Inflammatory macrophage treated with lipopolysaccharide for 4 hours (primary cell): ENCODE measurements around the gene QRFP.
"Not testable (repeated sequence)": the region's sequence is repeated elsewhere in the genome, so short reads cannot be mapped to it uniquely, and the experiment has no call there.

Experiments
- DNase-seq: peaks from one replicate; pipeline ENCODE4 v3.0.0-alpha.2; 2020

The QRFP gene

DNA sequence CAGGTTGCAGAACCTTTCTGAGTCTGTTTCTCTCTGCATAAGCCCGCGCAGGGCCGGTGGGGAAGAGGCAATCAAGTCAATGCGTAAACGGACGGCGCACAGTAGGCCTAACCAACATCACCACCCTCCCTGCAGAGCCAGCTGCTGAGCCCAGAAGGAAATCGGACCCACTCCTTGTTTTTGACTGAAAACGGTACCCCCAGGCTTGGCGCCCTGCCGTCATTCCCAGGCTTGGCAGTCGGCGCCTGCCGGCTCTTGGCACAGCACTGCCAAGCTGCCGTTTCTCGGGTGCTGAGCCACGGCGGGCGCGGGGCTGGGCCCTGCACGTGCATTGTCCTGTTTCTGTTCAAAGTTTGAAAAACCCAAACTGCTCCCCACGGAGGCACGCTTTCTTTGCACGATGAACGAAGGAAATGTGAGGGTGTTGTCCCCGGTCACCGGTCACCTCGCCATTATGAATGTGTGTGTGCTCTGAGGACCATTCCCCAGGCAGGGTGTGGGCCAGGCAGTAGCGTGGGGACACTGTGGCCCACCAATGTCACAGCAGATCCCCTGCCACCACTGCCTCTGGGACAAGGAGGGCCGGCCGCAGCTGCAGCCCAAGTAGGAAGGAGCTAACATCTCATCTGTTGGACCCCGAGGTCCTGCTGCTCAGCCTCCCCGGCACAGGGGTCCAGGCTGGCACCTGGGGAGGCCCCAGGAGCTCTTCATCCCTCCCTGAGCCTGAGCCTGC is 22.4 kb upstream of the QRFP start:
- DNase-seq: no peak

DNA sequence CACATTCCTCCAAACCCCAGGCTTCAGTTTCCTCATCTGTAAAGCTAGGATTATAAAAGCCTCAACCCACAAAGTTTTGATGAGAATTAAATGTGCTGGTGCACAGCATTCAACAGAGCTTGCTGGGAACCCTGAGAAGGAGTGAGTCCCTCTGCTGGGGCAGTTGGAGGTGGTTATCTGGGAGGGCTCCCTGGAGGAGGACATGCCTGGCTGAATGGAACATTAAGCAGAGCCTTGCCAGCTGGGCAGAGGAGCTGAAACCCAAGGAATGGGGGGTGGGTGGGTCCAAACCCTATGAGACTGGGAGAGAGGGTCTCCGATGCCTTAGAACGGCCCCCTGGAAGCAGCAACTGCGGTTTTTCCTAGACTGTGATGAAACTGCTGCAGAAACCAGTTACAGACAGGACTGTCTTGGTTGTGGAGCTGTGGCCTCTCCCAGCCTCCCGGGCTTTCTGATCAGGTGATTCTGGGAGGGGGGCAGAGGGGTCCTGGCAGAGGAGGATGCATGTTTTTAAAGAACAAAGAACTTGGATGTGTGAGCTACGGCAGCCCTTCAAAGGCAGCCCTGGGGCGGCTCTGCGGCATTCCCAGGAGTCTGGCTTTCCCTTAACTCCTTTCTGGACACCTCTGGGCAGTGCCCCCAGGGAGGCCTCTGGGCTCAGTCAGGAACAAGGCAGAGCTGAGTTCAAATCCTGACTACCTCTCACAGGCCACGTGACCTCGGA is 21.7 kb upstream of the QRFP start:
- no peak for DNase-seq

DNA sequence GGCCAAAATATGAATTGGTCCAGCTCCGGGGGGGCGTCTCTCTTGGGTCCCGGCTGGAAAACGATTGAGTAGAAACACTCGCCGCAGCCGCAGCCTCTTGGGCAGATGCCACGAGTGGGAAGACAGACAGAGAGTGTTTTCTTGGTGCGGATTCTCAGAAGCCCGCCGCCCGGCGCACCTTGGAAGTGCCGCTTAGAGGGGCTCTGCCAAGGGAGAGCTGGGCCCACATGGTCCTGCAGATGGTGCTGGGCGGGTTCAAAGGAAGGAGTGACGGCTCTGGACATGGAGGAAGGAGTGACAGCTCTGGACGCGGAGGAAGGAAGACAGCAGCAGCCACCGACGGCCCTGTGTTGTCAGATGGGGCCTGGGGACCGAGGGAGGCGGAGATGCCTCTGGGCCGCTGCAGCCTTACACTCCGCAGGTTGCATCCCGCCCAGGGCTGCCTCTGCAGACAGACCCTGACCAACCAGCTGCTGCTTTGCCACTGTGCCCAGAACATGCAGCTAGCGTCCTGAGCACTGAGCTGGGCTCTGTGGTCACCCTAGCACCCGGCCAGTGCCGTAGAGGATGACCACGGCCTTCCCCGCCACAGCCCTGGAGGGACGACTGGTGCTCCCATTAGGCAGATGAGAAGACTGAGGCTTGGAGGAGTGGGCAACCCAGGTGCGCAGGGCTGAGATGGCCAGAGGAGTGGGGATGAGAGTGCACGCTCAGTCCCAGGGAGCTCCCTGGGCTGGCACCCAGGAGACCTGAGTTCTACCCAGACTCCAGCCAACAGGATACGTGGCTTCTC is 20.8 kb upstream of the QRFP start:
- no peak for DNase-seq

DNA sequence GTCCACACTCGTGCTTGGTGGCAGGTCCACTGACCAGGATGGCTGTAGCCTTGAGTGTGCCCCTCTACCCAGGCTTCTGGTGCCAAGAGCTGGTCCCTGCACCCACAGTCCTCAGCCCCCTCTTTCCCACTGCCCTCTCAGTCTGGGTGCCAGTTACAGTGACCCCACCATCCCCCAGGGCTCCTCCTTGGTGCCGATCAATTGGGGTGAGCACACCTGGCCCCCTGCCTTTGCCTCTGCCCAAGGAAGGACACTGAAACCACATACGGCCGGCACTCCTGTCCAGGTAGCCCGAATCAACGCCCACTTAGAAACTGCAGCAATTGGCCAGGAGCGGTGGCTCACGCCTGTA is 18.5 kb upstream of the QRFP start:
- no peak for DNase-seq

DNA sequence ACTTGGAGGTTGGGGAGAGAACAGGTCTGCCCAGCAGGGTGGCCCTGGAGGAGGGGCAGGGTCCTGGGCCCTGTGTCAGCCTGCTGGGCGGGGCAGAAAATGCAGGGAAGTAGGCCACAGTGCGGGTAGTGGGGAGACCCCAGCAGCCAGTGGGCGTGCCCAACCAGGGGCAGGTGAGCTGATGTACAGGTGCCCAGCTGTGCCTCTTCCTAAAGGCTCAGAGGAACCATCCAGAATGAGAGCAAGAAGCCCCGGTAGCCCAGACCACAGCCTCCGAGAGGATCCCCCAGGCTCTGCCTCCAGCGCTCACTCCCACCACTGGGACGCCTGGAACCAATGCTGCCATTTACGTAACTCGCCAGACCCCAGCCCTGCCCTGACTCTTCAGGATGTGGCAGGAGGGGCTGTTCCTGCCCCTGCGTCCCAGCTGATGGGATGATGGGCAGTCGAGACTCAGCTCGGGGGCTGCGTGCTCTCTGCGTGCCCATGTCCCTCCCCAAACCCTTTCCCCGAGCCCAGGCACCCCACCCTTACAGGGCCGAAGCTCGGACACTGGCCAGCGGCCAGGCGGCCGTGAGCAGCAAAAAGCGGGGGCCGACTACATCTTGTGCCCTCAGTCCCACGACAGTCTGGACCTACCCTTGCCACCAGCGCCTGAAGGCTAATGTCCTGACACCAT is 17.9 kb upstream of the QRFP start:
- no peak for DNase-seq

DNA sequence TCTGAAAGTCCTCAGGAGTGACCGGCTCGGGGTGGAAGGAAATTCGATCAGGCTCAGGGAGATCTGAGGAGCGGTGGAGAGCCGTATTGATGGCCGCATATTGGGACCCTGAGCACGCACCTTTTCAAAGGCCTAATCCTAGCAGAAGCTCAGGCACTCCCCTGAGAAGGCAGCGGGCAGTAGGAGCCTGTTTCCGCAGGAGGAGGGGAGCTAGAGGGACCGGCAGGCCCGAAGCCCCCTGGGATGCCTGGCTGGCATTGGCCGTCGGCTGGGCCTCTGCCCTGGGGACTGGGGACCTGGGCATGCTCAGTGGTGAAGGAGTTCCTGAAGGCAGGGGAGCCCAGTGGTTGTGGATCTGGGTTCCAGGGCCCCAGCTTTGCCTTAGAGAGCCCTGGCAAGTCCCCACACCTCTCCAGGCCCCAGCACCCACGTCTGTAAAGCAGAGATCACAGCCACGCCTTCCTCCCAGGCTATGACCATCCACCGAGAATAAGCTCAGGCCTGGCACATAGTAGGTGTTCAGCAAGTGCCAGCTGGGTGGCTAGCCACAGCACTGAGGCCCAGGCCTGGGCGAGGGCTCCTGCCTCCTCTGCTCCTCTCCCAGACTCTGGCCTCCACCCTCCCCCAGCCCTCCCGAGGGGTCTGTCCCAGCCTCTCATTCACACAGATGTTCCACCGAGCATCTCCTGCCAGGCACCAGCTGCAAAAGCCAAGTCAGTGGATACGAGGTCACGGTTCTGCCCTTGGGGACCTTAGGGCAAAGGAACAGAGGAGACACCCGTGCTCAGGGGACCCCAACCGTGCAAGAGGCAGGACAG is 17.2 kb upstream of the QRFP start:
- no peak for DNase-seq

DNA sequence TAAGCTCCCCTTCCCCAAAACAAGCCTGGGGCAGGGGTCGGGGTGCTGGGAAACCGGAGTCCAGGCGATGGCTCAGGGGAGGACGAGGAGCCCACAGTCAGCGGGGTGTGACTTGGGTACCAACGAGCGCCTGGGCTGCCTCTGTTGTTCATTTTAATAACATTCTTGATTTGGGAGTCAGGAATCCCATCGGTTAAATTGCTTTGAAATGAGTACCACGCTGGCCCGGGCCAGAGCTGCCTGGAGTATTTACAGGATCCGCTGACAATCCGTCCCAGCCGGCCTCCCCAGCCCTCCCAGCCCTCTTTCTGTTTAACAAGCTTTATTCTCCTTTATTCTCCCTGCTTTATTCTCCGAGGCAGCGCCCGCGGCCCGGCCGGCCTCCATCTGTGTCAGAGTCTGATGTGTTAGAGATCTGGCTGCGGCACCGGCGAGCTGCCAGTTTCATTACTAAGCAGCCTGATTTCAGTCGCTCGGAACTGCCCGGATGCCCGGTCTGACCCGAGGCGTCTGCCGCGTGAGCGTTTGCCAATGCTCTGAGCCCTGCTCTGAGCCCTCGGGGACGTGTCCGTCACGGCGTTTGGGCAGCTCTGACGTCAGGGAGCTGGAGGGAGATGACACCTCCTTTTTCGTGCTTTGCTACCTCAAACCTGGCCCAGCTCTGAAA is 16.5 kb upstream of the QRFP start:
- DNase-seq: no peak

DNA sequence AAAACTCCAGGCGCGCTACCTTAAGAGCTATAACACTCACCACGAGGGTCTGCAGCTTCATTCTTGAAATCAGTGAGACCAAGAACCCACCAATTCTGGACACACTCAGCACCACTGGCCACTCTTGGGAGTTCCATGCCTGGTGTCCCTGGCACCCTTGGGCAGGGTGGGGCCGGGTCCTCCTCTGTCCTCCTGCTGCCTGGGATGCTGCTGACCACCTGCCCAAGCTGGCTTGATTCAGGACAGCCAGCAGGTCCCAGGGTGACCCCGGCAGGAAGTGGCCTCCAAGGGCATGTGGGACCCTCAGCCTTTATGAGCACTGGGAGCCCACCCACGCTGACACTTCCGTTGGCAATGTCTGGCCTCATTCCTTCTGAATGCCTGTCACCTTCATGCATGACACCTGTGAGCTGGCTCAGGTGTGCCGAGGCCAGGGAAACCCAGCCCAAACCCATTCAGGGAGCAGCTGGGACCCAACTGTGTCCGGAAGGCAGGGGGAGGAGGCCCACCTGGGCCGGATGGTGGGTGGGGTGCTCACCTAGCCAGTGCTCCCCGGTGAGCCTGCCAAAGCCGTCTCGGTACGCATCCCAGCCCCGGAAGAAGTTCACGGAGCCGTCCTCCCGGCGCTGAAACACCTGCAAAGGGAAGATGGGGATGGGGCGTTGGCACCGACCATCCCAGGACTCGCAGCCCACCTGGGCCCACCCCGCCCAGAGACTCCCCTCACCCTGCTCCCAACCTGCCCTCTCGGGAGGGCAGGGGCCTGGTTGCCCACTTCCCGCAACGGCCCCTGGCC is 14.8 kb upstream of the QRFP start:
- no peak for DNase-seq

DNA sequence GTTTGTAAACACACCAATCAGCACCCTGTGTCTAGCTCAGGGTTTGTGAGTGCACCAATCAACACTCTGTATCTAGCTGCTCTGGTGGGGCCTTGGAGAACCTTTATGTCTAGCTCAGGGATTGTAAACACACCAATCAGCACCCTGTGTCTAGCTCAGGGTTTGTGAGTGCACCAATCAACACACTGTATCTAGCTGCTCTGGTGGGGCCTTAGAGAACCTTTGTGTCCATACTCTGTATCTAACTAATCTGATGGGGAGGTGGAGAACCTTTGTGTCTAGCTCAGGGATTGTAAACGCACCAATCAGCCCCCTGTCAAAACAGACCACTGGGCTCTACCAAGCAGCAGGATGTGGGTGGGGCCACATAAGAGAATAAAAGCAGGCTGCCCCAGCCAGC is 14.1 kb upstream of the QRFP start:
- DNase-seq: not testable (repeated sequence)

DNA sequence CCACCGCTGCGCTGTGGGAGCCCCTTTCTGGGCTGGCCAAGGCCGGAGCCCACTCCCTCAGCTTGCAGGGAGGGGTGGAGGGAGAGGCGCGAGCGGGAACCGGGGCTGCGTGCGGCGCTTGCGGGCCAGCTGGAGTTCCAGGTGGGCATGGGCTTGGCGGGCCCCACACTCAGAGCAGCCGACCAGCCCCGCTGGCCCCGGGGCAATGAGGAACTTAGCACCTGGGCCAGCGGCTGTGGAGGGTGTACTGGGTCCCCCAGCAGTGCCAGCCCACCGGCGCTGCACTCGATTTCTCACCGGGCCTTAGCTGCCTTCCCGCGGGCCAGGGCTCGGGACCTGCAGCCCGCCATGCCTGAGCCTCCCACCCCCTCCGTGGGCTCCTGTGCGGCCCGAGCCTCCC is 13.4 kb upstream of the QRFP start:
- DNase-seq: not testable (repeated sequence)

DNA sequence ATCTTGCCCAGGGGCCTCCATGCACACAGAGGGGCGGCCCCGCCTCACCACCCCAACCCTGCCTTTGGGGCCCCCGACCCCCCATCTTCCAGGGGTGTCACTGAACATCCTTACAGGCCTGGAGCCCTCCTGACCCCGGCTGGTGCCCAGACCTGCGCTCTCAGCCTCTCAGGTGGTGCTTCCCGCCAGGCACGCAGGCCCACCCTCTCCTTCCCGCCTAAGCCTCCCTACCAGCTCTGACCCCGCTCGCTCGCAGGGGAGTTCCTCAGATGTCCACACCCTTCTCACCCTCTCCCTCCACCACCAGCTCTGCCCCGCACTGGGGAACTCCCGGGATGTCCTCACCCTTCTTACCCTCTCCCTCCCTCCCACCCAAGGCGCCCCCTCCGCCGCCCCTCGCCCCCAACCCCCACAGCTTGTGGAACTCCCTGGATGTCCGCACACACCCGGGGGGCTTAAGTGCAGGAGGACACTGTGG is 12.3 kb upstream of the QRFP start:
- no peak for DNase-seq

DNA sequence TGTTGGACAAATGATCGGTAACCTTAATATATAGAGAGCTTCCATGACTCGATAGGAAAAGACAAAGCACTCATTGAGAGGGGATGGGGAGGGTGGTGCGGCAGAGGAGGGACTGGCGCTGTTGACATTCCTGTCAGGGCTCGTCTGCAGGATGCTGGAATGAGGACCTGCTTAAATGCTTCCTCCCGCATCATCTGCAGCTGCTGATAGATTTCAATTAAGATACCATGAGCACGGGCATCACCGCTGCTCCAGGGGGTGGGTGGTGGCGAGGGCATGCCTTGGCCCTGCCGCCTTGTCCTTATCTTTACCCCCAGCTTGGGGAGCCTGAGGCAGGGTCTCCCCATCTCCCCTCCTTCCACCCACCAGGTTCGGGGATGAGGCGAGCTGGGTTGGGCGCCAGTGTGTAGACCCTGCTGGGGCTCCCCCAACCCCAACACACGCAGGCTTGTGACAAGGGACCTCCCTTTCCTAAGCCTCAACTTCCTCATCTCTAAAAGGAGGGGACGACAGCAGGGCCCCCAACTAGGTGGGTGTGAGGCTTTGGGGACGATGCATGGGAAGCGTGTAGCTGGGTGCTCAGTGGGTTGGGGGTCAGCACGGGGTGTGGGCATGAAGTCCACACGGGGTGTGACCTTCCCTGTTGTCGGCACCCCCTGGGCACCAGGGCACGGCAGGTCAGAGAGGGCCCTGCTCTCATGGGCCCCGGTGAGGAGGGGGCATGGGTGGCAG is 11.7 kb upstream of the QRFP start:
- no peak for DNase-seq

DNA sequence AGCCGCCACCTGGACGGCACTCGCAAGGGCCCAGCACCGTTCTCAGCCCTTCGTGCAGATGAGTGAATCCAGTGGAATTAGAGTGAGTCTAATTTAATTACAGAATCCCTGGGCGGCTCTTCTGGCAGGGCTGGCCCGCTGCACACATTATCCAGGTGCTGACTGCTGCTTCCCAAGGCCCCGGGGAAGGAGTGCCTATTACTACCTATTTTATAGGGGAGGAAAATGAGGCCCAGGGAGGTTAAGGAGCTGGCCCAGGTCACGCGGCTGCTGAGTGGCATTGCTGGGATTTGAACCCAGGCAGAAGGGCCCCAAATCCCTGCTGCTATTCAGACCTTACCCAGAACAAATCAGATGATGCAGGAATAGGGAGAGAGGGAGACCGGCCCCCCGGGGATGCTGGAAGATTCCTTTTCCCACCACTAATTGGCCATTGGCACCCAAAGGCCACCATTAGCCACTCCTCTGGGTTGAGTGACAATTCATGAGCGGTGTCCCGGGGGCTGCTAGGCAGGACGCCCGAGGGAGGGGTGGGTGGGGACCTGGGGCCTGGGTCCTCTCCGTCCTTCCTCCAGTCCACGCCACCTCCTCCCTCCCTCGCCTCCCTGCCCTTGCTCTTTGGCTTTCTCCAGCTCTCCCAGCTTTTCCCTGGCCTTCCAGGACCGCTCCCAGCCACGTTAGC is 10.3 kb upstream of the QRFP start:
- DNase-seq: no peak

DNA sequence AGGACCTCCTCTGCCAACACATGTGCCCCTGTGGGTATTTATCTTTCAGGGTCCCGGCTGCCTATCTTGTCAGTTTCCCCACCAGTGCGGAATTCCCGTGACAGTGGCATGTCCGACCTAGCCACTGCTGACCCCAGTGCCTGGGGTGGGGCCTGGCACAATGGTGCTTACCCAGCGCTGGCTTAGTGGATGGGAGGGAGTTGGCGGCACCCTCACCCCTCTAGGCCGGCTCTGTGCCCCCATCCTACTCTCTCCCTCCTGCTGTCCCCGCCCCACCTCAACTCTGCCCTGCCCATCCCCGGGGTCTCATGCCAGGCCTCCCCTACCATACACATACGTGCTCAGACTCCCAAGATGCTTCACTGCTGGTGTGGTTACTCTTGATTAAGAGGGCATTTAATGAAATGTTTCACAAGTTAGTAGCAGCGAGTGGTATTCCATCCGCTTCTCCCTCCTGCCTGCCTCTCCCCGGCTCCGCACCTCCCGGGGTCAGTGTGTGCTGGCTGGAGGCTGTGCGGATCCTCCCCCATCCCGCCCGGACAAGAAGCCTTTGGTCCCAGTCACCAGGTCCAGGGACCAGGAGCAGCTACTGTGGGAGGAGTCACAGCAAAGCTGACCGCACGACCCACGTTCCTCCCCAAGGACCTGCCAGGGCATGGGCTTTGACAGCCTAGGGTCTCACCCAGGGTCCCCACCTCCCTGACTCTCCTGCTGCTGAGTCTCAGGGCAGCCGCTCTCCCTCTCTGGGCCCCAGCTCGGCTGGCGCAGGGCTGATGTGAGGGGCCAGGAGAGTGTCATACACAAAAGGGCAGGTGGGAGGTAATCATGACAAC is 9.5 kb upstream of the QRFP start:
- DNase-seq: no peak

DNA sequence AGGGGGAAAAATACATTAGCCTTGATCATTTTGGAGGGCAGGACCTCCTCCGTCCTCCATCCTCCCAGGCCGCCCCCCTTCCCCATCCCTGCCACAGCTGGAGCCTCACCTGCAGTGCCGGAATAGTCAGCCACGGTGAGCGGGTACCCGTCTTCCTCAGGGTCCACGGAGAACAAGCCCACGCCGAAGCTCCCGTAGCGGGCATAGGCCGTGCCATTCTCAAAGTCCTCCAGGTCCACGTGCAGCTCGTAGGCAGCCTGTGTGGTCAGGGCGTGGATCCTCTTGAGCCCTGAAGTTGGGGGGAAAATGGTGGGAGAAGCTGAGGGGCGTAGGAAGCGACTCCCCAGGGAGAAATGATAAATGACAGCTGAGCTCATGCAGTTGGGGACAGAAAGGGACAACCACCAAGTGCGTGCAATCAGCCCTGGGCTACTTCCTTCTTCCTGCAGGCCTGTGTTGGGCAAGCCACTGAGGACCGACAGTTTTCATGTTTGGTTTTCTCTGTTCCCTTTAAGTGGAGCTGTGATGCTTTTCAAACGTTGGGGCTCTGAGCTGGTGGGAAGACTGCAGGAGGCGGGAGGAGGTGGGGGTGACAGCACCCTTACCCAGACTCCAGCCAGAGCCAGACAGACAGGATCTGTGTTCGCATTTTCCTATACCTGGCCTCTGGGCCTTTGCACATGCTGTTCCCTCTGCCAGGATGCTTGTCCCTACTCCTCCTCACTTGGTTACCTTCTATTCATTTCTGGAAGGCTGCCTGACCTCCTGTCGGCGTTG is 8.7 kb upstream of the QRFP start:
- DNase-seq: peak; percentile 27

DNA sequence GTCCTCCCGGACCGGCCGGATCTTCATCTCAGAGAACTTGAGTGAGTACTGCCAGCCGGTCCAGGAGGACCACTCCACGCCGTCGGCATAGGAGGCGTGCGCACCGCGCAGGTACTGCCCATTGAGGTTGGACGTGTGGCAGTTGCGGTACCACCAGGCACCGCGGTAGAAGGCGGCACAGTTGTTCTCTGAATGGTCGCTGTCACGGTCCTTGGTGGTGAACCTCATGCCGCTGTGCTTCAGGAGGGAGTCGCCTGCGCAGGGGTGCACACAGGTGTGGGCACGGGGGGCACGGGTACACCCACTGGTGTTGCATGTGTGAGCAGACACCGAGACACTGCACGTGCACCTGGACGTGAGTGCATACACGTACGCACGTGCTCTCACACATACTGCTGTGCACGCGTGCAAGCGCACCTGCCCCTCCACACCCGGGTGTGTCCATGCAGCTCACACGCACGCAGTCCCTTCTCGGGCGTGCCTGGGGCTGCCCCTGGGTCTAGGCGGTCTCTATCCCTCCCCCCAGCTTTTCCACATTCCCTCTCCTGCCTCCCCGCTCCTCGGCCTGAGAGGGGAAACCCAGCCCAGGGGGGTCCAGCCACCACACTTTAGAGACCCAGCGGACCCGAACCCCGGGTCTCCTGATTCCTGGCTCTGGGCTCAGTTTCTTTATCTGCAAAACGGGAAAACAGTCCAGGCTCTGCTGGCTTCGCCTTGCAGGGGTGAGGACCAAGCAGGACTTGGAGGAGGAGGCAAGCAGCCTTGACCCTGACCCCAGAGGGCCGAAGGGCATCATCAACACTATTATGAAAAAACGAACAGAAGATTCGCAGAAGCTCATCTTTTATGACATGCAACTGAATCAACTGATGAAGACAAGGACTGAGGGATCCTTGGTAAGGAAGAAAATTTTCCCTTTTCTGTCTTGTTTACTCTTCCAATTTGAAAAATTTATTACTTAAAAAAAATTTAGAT is 7.7 kb upstream of the QRFP start:
- DNase-seq: no peak
